Measurements from ENCODE around the gene ADGRA1.
"Not testable (repeated sequence)": the region's sequence is repeated elsewhere in the genome, so short reads cannot be mapped to it uniquely, and the experiment has no call there.

The ADGRA1 gene

GRCh38 chr10:133162178-133162909 is 74.6 kb downstream of the ADGRA1 start:
- no peak for DNase-seq (ENCODE audit: low read depth in 2 of 2)

DNA sequence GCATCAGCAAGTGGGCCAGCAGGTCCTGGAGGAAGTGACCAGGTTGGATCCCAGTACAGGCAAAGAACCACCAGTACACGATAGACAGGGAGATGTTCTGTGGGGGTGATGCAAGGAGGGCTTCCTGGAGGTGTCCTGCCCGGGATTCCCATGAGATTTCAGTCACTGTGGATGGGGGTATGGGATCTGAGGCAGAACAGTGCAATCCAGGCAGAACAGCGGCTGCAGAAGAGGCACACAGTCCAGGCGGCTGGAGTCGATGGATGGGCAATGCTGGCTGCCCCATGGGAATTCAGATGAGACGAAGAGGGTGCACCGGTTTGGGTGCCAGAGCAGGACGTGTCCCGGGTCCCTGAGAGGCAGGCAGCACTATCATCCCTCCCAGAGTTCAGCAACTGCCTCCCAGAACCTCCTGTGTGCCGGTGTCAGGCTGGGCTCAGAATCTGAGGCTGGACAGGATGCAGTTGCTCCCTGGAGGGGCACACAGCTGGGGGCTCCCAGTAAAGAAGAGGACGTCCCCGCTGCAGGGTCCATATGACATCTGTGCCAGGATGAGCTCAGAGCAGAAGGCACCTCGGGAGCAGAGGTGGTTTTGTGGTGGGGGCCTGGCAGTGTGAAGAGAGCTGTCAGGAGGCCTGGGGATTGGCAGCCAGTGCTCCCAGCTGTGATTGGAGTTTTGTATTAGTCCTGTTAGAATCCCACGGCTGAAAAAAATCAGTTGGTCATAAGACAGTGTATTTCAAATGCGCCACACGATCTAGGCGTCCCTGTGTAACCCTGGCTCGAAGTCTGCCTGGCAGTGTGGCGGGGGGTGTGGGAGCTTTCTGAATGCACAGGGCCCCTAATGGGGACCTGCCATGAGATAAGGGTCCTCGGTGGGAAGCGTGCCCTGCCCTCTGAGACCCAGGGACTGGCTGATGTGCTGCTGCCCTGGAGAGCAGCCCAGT is 75.5 kb downstream of the ADGRA1 start:
- DNase-seq (ENCODE audit: low read depth in 2 of 2): no peak

DNA sequence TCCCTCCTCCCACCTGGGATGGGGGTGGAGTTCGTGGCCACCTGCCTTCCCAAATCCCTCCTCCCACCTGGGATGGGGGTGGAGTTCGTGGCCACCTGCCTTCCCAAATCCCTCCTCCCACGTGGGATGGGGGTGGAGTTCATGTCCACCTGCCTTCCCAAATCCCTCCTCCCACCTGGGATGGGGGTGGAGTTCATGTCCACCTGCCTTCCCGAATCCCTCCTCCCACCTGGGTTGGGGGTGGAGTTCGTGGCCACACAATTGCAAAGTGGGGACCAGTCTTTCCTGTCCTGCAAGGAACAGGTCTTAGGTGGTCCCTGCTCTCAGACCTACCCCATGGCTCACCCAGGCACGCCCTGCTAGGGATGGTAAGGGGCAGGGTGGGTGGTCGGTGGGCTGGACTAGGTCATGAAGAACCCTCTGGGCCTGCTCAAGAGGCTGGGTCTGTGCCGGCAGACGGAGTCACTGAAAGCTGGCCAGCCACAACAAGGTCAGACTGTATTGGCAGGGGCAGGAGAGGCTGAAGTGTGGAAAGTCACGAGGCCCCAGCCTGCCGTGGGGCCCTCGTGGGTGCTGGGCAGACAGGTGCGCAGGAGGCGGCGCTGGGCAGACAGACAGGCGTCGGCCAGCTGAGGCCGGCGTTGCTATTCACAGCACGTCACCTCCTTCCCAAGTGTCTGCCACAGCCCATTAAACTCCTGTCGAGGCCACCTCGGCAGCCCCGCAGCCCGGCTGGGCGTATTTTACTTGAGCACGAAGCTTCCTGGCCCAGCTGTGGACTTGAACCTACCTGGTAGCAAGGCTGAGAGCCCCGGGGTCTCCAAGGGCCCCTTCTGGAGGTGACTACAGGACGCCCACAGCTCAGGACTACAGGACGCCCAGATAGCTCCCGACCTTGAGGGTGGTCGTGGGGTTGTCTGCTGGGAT is 76.4 kb downstream of the ADGRA1 start:
- no peak for DNase-seq (ENCODE audit: low read depth in 2 of 2)

DNA sequence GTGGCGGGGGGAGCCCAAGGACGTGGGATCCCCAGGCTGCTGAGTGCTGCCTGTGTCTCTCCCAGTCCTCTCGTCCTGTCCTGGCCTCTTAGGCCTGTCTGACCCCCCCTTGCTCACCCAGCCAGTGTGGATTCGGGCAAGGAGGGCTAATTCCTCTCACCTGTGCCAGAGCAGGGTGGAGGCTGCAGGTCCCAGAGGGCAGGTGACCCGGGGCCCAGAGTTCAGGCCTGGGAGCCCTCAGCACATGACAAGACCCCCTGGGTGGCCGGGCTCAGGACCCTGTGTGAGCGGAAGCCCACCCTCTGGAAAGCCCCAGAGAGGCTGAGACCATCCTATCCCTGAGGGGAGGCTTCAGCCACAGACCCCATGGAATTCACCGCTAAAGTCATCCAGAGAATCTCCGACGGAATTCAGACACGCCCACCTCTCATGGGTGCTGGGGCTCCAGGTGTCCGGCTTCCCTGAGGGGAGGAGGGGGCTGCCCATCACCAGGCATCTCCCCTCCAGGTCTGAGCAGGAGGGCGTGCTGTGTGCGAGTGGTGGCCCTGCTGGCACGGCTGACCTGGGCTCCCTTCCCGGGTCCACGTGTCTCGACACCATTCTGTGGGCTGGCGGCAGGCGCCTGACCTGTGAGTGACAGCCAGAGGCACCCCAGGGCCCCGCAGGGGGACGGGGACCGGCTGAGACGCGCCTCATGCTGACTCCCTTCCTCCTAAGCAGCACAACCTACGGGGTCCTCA is 77.3 kb downstream of the ADGRA1 start:
- DNase-seq (ENCODE audit: low read depth in 2 of 2): no peak

DNA sequence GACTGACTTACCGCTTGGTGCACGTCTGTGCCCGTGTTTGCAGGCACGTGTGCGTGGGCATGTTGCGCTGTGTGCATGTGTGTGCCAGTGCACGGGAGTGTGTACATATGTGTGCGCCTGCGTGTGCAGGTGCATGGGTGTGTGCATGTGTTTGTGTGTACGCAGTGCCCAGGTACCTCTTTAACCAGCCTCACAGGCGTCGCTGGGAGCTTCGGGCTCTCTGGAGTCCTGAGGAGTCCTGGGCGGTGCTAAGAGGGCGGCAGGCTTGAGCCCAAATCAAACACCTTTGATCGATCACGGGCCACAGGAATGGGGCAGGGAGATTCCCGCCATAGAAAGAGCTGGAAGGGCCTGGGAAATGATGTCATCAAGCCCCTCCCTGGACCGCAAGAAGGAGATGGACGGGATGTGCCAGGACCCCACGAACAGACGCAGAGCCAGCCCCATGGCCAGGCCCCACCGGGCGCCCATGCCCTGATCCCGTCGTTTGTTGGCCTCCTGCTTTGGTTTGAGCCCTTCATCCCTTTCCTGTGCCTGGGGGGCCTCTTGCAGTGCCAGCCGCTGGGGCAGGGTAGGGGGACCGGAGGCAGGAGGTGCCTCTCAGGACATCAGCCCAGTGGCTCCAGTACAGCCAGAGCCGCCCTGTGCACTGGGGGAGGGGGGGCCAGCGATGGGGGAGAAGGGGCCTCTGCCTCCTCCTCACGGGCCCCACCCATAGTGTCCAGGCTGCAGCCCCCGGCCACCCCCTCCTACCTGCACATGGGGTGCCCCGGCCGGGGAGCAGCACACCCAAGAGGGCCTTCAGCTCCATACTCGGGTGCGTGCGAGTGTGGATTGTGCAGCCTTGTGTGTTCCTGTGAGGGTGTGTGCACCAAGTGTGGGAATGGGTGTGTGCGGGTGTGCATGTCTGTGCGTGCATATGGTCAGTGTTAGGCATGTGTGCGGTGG is 78.1 kb downstream of the ADGRA1 start:
- no peak for DNase-seq (ENCODE audit: low read depth in 2 of 2)

DNA sequence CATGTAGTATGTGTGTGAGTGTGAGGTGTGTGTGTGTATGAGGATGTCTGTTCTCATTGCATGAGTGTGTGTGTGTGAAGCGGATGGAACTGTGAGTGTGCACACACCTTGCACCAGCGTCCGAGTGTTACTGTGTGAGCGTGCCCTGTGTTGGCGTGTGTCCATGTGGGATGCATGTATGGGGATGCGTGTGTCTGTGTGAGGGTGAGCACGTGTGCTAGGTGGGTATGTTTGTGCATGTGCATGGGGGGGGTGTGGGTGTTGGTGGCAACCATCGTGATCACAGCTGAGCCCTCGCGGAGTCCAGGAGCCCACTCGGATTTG is 78.7 kb downstream of the ADGRA1 start:
- DNase-seq (ENCODE audit: low read depth in 2 of 2): no peak

DNA sequence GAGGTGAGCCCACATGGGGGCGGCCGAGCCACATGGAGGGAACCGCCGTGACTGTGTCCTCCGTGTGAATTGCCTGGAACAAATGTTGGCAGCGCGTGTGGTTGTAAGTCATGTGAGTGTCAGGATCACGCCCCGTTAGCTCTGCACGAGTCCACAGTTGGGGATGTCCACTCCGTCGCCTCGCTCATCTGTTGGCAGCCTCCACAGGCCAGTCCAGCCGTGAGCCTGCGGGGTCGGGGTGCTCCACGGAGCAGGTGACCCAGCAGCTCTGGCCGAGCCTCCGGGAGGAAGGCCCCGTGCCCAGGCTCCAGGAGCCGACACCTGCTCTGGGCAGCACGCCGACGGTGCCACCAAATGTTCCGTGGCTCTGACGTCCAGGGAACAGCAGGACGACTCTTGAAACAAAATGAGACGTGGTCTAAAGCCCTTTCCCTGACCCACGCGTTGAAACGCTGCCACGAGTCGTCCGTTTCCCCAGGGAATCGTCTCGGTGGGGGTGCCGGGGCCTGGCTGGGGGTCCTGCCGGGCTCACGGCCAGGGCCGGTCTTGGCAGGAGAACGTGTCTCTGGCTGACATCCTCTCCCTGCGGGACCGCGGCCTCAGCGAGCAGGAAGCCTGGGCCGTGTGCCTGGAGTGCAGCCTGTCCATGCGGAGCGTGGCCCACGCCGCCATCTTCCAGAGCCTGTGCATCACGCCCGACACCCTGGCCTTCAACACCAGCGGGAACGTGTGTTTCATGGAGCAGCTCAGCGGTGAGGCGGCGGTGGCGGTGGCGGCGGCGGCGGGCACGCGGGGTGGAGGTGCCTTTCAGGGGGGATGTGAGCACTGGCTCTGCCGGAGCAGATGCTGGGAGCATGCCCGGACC is 79.3 kb downstream of the ADGRA1 start:
- no peak for DNase-seq (ENCODE audit: low read depth in 2 of 2)

DNA sequence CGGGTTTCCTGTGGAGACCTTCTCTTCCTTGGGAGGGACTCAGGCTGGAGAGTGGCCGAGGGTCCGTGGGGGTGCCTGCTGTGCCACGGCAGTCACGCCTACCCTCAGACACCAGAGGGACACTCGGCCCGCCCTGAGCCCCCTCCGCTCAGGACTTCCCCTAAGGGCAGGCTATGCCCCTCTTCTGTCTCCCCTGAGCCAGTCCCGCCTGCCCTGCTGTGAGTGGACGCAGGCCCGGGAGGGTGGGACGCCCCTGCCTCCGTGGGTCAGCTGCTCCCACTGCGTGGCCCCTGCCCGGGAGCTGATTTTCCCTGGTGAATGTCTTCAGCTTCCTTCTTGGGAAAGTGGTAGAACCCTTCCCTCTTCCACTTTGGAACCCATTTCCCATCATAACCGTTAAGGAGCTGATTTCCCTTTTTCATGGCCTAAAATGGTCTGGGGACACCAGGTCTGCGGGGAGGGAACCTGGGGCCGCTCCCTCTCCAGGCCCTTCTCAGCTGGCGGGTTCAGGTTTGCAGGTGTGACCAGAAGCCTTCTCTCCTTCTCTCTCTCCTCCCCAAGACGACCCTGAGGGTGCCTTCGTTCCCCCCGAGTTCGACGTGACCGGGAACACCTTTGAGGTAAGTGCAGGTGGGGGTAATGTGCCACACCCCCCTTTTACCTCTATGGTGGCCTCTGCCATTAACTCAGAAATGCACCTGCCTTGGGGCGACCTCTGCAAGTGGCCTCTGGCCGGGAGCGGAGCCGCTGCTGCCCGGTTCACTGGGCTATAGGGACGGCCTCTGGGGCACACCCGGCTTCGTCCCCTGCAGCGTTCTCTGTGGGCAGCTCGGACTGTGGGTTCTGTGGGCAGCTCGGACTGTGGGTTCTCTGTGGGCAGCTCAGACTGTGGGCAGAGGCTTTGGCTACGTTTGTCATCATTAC is 80.2 kb downstream of the ADGRA1 start:
- DNase-seq (ENCODE audit: low read depth in 2 of 2): no peak

DNA sequence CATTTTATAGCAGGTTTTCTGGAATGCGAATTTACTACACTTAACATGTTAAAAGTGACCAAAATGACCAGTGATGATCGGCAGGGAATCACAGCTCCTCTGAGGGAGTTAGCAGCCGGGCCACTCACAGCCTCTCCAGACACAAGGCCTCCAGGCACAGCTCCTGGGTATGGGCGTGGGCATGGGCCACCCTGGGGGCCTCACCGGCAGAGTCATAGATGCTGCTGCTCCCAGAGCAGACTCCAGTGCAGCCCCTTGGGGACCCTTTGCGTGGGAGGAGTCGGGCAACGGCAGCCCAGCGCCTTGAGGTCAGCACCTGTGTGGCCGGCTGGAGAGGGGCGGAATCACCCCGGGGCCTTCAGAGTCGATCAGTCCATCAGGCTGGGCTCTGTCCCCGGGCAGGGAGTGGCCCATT is 80.9 kb downstream of the ADGRA1 start:
- DNase-seq (ENCODE audit: low read depth in 2 of 2): no peak

DNA sequence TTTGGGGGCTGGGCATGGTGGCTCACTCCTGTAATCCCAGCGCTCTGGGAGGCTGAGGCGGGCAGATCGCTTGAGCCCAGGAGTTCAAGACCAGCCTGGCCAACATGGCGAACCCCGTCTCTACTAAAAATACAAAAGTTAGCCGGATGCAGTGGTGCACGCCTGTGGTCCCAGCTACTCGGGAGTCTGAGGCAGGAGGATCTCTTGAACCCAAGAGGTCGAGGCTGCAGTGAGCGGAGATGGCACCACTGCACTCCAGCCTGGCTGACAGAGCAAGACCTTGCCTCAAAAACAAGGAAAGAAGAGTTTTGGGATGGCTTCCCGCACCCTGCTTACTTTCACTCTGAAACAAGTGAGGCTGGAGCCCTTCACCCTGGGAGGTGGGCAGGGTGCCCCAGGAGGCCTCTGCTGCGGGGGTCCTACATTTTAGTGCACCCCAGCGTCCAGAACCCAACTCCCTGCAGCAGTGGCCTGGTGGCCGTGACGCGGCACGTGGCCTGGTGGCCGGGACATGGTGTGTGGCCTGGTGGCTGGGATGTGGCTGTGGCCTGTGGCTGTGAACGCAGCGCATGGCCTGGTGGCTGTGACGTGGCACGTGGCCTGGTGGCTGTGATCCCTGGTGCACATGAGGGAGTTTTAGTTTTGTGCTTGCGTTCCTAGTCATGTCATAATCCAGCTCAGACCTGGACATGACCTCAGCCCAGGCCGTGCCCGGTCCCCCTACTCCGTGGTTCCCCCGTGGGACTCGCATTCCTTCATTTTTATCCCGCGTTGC is 81.6 kb downstream of the ADGRA1 start:
- DNase-seq (ENCODE audit: low read depth in 2 of 2): no peak

DNA sequence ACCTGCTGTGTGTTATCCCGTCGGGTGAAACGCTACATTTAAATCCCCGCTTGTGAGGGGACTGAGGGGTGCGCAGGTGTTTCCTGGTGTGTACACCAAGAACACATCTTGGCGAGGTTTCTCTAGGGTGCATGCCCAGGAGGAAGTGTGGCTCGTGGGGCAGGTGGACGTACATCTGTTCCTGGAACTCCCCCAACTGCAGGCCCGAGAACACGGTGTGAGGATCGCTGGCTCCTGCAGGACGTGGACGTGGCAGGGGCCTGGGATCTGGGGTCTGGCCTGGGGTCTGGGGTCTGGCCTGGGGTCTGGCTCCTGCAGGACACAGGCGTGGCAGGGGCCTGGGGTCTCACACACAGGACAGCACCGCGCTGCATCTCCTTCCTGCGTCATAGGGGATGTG is 82.4 kb downstream of the ADGRA1 start:
- DNase-seq (ENCODE audit: low read depth in 2 of 2): no peak

- DNase-seq (ENCODE audit: low read depth in 2 of 2): no peak
Measured at GRCh38 chr10:133173860-133174640, 86.3 kb downstream of the ADGRA1 start.

GRCh38 chr10:133174689-133175263 is 87.1 kb downstream of the ADGRA1 start:
- DNase-seq (ENCODE audit: low read depth in 2 of 2): no peak

- DNase-seq (ENCODE audit: low read depth in 2 of 2): not testable (repeated sequence)
Measured at GRCh38 chr10:133175624-133176023, 87.9 kb downstream of the ADGRA1 start.

- DNase-seq (ENCODE audit: low read depth in 2 of 2): no peak
Measured at GRCh38 chr10:133176546-133176945, 88.8 kb downstream of the ADGRA1 start.

Measured in fibroblast of skin of left quadriceps (primary cell).